Retina (tissue), 1 donor: ENCODE results near the gene LCE7A.
A peak's percentile ranks its signal among the peaks of the same experiment; 100 is the strongest.

ENCODE experiments used
- DNase-seq: peaks from one replicate; pipeline ENCODE4 v3.0.0-alpha.2; 2016

Gene LCE7A

GRCh38 chr1:152859696-152860095 is at the start of gene LCE7A:
Gene LCE7A, plus strand, starts transcription at chr1:152859996. Its CDS starts 702 bp downstream, at chr1:152860698.
- no peak for DNase-seq

- no peak for DNase-seq
Observed at GRCh38 chr1:152811050-152811449, 48.7 kb upstream of the LCE7A start.

- no peak for DNase-seq
Observed at GRCh38 chr1:152811671-152812070, 48.1 kb upstream of the LCE7A start, which contains the start of gene LCE1B. Gene LCE1B, plus strand, starts transcription at chr1:152811971. Its CDS starts 476 bp downstream, at chr1:152812447.

- DNase-seq = no peak
Observed at GRCh38 chr1:152817309-152817708, 42.5 kb upstream of the LCE7A start.

- no peak for DNase-seq
Observed at GRCh38 chr1:152823294-152823693, 36.5 kb upstream of the LCE7A start.

GRCh38 chr1:152824964-152825363 is 34.8 kb upstream of the LCE7A start:
- no peak for DNase-seq

- no peak for DNase-seq
Observed at GRCh38 chr1:152827173-152827572, 32.6 kb upstream of the LCE7A start, which contains the start of gene LCE1A. Gene LCE1A, plus strand, starts transcription at chr1:152827473. Its CDS starts 0 bp downstream, at chr1:152827473.

- no peak for DNase-seq
Observed at GRCh38 chr1:152836870-152837269, 22.9 kb upstream of the LCE7A start.

GRCh38 chr1:152842556-152842955 is 17.2 kb upstream of the LCE7A start, which contains the start of gene LCE6A:
Gene LCE6A, plus strand, starts transcription at chr1:152842856. Its CDS starts 665 bp downstream, at chr1:152843521.
- DNase-seq = no peak

GRCh38 chr1:152855661-152856060 is 4.1 kb upstream of the LCE7A start:
- no peak for DNase-seq

- DNase-seq = no peak
Observed at GRCh38 chr1:152858062-152858461, 1.7 kb upstream of the LCE7A start.

GRCh38 chr1:152860129-152860528 is 333 bp downstream of the LCE7A start:
- no peak for DNase-seq

GRCh38 chr1:152861374-152861773 is 1.6 kb downstream of the LCE7A start:
- DNase-seq = no peak

- DNase-seq = no peak
Observed at GRCh38 chr1:152864443-152864842, 4.6 kb downstream of the LCE7A start.

GRCh38 chr1:152866321-152866720 is 6.5 kb downstream of the LCE7A start:
- no peak for DNase-seq

- DNase-seq = peak; percentile 61
Observed at GRCh38 chr1:152869808-152870419, 10.1 kb downstream of the LCE7A start.

GRCh38 chr1:152870831-152871730 is 11.3 kb downstream of the LCE7A start:
- peak; percentile 23 for DNase-seq

GRCh38 chr1:152871731-152872126 is 11.9 kb downstream of the LCE7A start:
- DNase-seq = no peak

- DNase-seq = no peak
Observed at GRCh38 chr1:152873495-152873894, 13.7 kb downstream of the LCE7A start.

- no peak for DNase-seq
Observed at GRCh38 chr1:152876827-152877226, 17.0 kb downstream of the LCE7A start.

GRCh38 chr1:152878042-152878441 is 18.2 kb downstream of the LCE7A start, which contains the start of gene SMCP:
Gene SMCP, plus strand, starts transcription at chr1:152878322. Its CDS starts 6,101 bp downstream, at chr1:152884423.
- DNase-seq = no peak

GRCh38 chr1:152879559-152880198 is 19.9 kb downstream of the LCE7A start:
- DNase-seq = no peak

- no peak for DNase-seq
Observed at GRCh38 chr1:152880316-152880715, 20.5 kb downstream of the LCE7A start.
